BLaER1 (cell line): ENCODE results near the gene YBX2.

Experiments
- H3K27ac ChIP-seq: shearing (Covaris generic); formaldehyde crosslinking; 2 replicates; pipeline ENCODE4 v1.8.1; 2022
- H3K27me3 ChIP-seq: shearing (Covaris generic); formaldehyde crosslinking; 2 replicates; pipeline ENCODE4 v1.8.1; 2022
- H3K36me3 ChIP-seq: shearing (Covaris generic); formaldehyde crosslinking; 2 replicates; pipeline ENCODE4 v1.8.1; 2022
- H3K4me1 ChIP-seq: shearing (Covaris generic); formaldehyde crosslinking; 2 replicates; pipeline ENCODE4 v1.8.1; 2022
- H3K4me2 ChIP-seq: shearing (Covaris generic); formaldehyde crosslinking; 2 replicates; pipeline ENCODE4 v1.8.1; 2022
- H3K4me3 ChIP-seq: shearing (Covaris generic); formaldehyde crosslinking; 2 replicates; pipeline ENCODE4 v1.8.1; 2022
- H3K9ac ChIP-seq: shearing (Covaris generic); formaldehyde crosslinking; 2 replicates; pipeline ENCODE4 v1.8.1; 2022
- H3K9me3 ChIP-seq: shearing (Covaris generic); formaldehyde crosslinking; 2 replicates; pipeline ENCODE4 v1.8.1; 2022
- H4K20me1 ChIP-seq: shearing (Covaris generic); formaldehyde crosslinking; 2 replicates; pipeline ENCODE4 v1.8.1; 2022
- Cebpa-rat ChIP-seq: shearing (Covaris generic); IDR thresholded peaks from 2 replicates; pipeline ENCODE4 v1.8.1; 2022

YBX2 gene

DNA sequence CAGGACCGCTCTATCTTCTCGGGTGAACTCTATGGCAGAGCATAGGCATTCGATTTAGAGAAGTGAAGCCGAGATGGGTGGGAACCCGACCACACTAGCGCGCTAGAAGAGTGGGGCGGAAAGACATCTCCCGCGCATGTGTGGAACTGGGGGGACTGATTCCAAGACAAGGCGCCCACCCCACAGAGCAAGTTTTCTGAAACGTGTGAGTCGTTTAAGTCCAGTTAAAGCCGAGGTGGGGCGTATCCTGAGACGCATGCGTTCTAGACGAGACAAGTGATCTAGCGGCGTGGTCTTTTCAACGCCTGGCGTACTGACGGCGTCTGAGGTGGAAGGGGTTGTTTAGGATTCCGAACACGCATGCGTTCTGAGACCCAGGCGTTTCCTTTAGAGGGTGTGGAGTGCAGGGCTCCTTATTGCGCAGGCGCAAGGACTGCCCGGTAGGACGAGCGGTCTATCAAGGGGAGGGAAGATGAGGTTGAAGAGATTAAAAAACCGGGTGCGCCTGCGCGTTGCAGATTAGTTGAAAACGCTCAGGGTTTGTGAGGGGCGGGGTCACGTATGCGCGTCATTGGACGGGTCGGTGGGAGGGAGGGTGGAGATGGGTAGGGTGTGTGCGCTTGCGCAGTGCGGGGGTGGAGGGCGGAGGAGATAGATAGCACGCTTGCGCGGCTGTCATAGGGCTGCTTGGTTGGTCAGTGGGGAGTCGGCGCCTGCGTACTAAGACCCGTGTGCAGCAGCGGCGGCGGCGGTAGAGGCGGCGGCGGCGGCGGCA is 12.7 kb upstream of the YBX2 start, which contains the start of gene EIF5A:
EIF5A (plus strand) TSS at position 718 of the 775 bp plus-strand sequence. CDS start 2,008 bp downstream, outside the sequence.
- Histone ChIP-seq H3K27me3 (no peaks in the 10 kb centered on the region), H4K20me1 (peaks cover 41% of the 10 kb centered on the region), H3K4me1 (peaks cover 35% of the 10 kb centered on the region), H3K36me3 (peaks cover 30% of the 10 kb centered on the region), H3K9ac (peak within 1 kb of the TSS; percentile 99), H3K9me3 (no peaks in the 10 kb centered on the region), H3K4me2 (peak within 1 kb of the TSS; percentile 89), H3K27ac (peak within 1 kb of the TSS; percentile 98), H3K4me3 (peak within 1 kb of the TSS; percentile 85)
- TF ChIP-seq Cebpa-rat: no peak

DNA sequence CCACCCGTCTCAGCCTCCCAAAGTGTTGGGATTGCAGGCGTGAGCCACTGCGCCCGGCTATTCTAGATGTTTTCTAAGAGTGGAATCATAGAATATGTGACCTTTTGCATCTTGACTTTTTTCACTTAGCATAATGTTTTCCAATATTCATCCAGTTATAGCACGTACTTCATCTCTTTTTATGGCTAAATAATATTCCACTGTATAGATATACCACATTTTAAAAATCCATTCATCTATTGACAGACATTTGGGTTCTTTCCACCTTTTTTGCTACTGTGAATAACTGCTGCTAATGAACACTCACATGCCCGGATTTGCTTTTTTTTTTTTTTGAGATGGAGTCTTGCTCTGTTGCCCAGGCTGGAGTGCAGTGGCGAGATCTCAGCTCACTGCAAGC is 9.7 kb upstream of the YBX2 start:
- TF ChIP-seq Cebpa-rat: no peak
- no peak overlapping the region for H3K4me3 ChIP-seq
- H3K27me3 ChIP-seq: no peaks in the 10 kb centered on the region
- no peak overlapping the region for H3K9ac ChIP-seq
- H3K9me3 ChIP-seq: no peaks in the 10 kb centered on the region
- peaks cover 11% of the 10 kb centered on the region for H3K4me1 ChIP-seq
- peaks cover 12% of the 10 kb centered on the region for H4K20me1 ChIP-seq
- H3K4me2 ChIP-seq: no peak overlapping the region
- no peak overlapping the region for H3K27ac ChIP-seq
- peaks cover under 1% of the 10 kb centered on the region; the same call in 1 of the 2 replicates for H3K36me3 ChIP-seq

DNA sequence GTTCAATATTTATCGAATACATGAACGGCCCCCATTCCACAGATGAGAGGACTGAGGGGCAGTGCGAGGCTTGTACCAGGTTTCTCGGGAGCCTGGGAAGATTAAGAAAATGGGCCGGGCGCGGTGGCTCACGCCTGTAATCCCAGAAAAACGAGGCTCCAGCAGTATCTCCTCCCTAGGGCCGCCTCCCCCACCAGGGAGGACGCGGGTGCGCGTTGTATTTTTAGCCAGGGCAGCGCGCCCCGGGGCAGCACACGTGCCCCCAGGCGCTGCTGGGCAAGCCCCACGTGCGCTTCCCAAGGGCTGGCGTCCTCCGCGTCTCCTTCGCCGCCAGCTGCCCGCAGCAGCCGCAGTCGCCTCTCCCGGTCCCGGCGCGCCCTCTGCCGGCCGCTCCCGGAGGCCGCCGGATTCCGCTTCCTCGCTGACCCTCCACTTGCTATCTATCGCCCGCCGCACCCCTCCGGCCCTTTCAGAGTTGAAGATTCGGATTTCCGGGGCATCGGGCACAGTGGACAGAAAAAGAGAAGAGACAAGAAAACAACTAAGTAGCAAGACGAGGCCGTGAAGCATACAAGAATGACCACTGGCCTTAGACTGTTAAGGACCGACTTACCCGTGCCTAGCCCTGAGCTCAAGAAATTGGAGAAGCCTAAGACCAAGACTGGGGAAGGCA is 1.9 kb upstream of the YBX2 start:
- H3K4me3 ChIP-seq: peak overlapping the region; percentile 40
- no peak for TF ChIP-seq Cebpa-rat
- H3K27ac ChIP-seq: no peak overlapping the region
- no peaks in the 10 kb centered on the region for H4K20me1 ChIP-seq
- no peaks in the 10 kb centered on the region for H3K9me3 ChIP-seq
- H3K4me1 ChIP-seq: peaks cover 42% of the 10 kb centered on the region
- H3K4me2 ChIP-seq: peak overlapping the region; percentile 85
- H3K36me3 ChIP-seq: no peaks in the 10 kb centered on the region
- peaks cover 59% of the 10 kb centered on the region for H3K27me3 ChIP-seq
- H3K9ac ChIP-seq: no peak overlapping the region

DNA sequence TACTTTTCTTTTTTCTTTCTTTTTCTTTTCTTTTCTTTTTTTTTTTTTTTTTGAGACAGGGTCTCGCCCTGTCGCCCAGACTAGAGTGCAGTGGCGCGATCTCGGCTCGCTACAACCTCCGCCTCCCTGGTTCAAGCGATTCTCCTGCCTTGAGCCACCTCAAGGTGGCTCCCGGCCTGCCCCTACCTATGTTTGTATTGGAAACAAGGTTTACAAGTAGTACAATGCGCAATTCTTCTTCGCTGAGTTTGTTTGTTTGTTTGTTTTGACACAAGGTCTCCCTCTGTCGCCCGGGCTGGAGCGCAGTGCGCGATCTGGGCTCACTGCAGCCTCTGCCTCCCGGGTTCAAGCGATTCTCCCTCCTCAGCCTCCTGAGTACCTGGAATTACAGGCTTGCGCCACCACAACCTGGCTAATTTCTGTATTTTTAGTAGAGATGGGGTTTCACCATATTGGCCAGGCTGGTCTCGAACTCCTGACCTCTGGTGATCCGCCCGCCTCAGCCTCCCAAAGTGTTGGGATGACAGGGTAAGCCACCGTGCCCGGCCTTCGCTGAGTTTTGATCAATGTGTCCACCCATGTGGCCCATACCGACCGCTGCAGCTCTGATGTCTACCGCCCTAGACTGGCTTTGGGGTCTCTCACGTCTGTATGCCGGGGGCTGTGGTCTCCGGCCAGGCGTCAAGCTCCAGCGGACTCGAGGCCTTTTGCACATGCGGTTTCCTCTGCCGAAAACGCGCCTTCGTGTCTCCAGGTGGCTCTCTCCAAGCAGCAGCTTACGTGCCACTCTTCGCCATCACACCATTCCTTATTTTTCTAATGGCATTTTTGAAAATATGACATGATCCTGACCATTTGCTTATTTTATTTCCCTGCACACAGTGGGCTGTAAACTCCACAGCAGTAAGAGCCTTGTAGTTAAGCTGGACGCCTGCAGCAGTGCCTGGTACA is 1.1 kb upstream of the YBX2 start:
- TF ChIP-seq Cebpa-rat: no peak
- Histone ChIP-seq H4K20me1 (no peaks in the 10 kb centered on the region), H3K36me3 (no peaks in the 10 kb centered on the region), H3K27me3 (peaks cover 62% of the 10 kb centered on the region), H3K4me1 (peaks cover 42% of the 10 kb centered on the region), H3K4me3 (peak overlapping the region; percentile 52), H3K4me2 (peak overlapping the region; percentile 85), H3K27ac (no peak overlapping the region), H3K9ac (no peak overlapping the region), H3K9me3 (no peaks in the 10 kb centered on the region)

DNA sequence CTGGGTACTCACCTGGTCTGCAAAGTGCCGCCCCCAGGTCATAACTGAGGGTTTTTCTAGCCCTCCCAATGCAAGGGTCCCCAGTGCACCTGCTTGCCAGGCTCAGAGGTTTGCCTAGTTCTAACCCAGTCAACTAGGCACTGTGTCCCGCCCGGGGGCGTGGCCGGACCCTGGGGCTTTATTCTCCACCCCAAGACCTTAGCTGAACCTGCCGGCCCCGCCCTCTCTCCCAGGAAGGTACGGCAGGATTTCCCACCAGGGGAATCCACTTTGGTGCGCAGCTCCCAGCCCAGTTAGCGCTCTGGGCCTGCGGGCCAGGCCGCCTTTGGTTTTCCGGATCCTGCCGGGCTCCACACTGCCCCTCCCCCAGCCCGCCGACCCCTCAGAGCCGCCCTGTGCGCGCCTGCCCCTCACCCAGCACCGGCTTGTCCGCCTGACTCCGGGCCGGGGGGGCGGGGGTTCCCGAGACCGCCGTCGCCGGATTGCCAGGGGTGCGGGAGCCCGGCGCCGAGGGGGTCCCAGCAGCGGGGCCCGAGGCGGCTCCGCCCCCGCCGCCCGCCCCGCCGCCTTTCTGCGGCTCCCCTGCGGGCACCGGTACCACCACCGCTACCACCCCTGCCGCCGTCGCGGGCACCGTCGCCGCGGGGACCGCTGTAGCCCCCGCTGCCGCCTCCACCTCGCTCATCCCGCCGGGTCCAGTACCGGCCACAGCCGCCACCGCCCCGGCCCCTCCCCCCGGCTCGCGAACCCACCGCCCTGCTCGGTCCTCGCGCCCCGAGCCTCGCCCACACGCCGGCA is 424 bp downstream of the YBX2 start:
- peak overlapping the region; percentile 85 for H3K4me2 ChIP-seq
- H3K4me1 ChIP-seq: peaks cover 42% of the 10 kb centered on the region
- H3K4me3 ChIP-seq: peak overlapping the region; percentile 52; the same call in 1 of the 2 replicates
- H3K9me3 ChIP-seq: no peaks in the 10 kb centered on the region
- no peak overlapping the region for H3K27ac ChIP-seq
- peaks cover 66% of the 10 kb centered on the region for H3K27me3 ChIP-seq
- no peak for TF ChIP-seq Cebpa-rat
- H3K36me3 ChIP-seq: no peaks in the 10 kb centered on the region
- no peaks in the 10 kb centered on the region for H4K20me1 ChIP-seq
- no peak overlapping the region for H3K9ac ChIP-seq

DNA sequence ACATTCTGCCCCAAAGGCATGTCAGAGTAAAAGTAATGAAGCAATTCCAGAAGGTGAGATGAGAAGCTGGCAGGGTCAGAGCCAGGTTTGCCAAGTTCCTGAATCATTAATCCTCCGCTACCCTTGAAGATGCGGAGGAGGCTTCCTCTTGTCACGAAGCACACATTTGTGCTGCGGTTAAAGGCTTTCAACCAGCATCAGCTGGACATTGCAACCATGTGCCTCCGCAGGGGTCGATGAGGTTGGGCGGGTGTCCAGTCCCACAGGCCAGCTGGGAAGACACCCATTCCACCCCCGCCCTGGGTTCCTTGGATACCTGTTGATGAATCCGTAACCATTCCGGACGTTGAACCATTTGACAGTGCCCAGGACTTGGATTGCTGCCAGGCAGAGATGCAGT is 1.3 kb downstream of the YBX2 start:
- Histone ChIP-seq H3K4me1 (peaks cover 42% of the 10 kb centered on the region), H3K4me2 (peak overlapping the region; percentile 23; the same call in 1 of the 2 replicates), H3K9ac (no peak overlapping the region), H3K27me3 (peaks cover 66% of the 10 kb centered on the region), H4K20me1 (no peaks in the 10 kb centered on the region), H3K9me3 (no peaks in the 10 kb centered on the region), H3K4me3 (no peak overlapping the region), H3K36me3 (no peaks in the 10 kb centered on the region), H3K27ac (no peak overlapping the region)
- TF ChIP-seq Cebpa-rat: no peak

DNA sequence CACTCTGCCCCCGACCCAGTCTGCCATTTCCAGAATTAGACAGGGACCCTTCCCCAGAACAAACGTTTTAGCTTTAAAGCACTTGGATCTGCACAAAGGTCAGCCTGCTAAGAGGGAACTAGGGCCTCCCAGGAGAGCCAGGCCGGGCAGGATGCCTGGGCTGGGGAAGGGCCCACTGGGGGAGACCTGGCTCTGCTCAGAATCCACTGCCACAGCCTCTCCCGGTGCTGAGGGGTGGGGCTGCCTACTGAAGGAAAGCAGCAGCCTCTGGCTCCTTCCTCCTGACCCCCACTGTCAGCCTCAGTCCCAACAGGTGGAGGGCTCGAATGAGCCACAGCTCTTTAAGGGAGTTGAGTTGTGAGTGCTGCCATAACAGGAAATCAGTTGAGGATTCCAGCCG is 1.7 kb downstream of the YBX2 start:
- no peak for TF ChIP-seq Cebpa-rat
- Histone ChIP-seq H3K36me3 (no peaks in the 10 kb centered on the region), H3K4me3 (no peak overlapping the region), H3K9me3 (no peaks in the 10 kb centered on the region), H3K9ac (no peak overlapping the region), H3K4me1 (peaks cover 42% of the 10 kb centered on the region), H3K27ac (no peak overlapping the region), H3K4me2 (peak overlapping the region; percentile 23; the same call in 1 of the 2 replicates), H4K20me1 (no peaks in the 10 kb centered on the region), H3K27me3 (peaks cover 66% of the 10 kb centered on the region)

DNA sequence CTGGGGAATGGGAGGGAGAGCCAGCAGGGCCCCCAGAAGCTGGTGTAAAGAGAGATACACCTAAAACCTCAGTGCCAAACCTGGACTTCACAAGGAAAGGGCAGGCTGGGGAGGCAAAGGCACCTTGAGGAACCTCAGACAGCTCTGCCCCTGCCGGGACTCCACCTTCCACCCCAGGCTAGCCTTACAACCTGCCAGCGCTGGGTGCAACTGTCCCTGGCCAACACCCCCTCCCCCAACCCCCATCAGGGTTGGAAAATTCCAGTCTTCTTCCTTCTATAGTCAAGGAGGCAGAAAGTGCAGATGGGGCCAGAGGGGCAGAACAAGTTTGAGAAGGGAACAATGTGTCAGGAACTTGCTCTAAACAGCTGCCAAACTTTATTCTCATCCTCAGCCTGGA is 2.2 kb downstream of the YBX2 start:
- no peak overlapping the region for H3K9ac ChIP-seq
- H3K36me3 ChIP-seq: no peaks in the 10 kb centered on the region
- H3K9me3 ChIP-seq: no peaks in the 10 kb centered on the region
- H3K27me3 ChIP-seq: peaks cover 66% of the 10 kb centered on the region
- no peak overlapping the region for H3K4me3 ChIP-seq
- H3K4me2 ChIP-seq: no peak overlapping the region
- H4K20me1 ChIP-seq: no peaks in the 10 kb centered on the region
- H3K27ac ChIP-seq: no peak overlapping the region
- TF ChIP-seq Cebpa-rat: no peak
- H3K4me1 ChIP-seq: peaks cover 42% of the 10 kb centered on the region

DNA sequence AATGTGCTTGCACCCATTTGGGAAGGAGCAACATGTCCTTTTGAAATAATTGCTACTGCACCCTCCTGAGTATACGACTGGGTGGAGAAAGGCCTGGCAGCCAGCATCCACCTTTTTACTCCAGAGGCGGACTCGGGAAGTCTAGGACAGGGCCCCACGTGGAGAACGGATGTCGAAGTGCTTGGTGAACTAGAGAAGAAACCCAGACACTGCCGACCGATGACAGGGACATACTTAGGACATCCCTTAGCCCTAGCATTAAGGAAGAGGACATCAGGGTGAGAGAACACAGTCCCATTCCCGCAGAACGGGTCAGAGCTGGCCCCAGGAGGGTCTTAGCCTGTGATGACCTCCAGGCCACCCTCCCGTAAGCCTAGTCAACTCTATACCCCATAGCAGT is 3.8 kb downstream of the YBX2 start:
- H3K27ac ChIP-seq: no peak overlapping the region
- no peaks in the 10 kb centered on the region for H4K20me1 ChIP-seq
- peaks cover 51% of the 10 kb centered on the region for H3K27me3 ChIP-seq
- peaks cover 42% of the 10 kb centered on the region for H3K4me1 ChIP-seq
- no peak for TF ChIP-seq Cebpa-rat
- H3K4me2 ChIP-seq: no peak overlapping the region
- no peak overlapping the region for H3K9ac ChIP-seq
- no peaks in the 10 kb centered on the region for H3K36me3 ChIP-seq
- no peak overlapping the region for H3K4me3 ChIP-seq
- H3K9me3 ChIP-seq: no peaks in the 10 kb centered on the region
